ENCODE measurements around the gene PRRT1. TPM values are rescaled to one million over a fixed set of nuclear protein-coding genes. Genes with fewer than 3 reads are reported as not detected.
"Not testable (repeated sequence)": the region's sequence is repeated elsewhere in the genome, so short reads cannot be mapped to it uniquely, and the experiment has no call there.

The PRRT1 gene
- total RNA-seq, 1 donor: under 0.01 TPM

DNA sequence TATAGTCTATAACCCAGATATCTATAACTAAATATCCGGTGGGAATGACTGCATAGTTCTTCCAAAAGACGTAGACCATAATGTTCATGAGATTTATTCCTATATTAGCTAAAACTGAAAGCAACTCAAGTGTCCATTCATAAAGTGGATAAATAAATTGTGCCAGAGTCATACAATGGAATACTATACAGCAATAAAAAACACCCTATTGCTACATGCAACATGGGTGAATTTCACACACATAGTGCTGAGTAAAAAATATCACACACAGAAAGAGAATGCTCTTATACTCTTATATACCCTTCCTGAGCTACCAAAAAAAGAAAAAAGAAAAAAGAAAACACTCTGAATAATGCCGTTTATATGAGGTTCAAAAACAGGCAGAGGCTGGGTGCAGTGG lies 49.5 kb downstream of the PRRT1 start:
- TF ChIP-seq, protein P1, sequence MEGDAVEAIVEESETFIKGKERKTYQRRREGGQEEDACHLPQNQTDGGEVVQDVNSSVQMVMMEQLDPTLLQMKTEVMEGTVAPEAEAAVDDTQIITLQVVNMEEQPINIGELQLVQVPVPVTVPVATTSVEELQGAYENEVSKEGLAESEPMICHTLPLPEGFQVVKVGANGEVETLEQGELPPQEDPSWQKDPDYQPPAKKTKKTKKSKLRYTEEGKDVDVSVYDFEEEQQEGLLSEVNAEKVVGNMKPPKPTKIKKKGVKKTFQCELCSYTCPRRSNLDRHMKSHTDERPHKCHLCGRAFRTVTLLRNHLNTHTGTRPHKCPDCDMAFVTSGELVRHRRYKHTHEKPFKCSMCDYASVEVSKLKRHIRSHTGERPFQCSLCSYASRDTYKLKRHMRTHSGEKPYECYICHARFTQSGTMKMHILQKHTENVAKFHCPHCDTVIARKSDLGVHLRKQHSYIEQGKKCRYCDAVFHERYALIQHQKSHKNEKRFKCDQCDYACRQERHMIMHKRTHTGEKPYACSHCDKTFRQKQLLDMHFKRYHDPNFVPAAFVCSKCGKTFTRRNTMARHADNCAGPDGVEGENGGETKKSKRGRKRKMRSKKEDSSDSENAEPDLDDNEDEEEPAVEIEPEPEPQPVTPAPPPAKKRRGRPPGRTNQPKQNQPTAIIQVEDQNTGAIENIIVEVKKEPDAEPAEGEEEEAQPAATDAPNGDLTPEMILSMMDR (IDR thresholded peaks at IDR 0.05; ENCODE audit: extremely low read depth, low read depth, low read length): no peak
- Histone ChIP-seq H3K36me3 (ENCODE audit: insufficient read depth, low read length) (no peaks in the 10 kb centered on the region), H3K4me1 (ENCODE audit: insufficient read depth, low read length) (peaks cover 1% of the 10 kb centered on the region), H3K27ac (ENCODE audit: low read depth, low read length) (no peak overlapping the region), H3K4me2 (ENCODE audit: insufficient read depth, low read length) (no peak overlapping the region), H3K4me3 (ENCODE audit: insufficient read depth, low read length) (no peak overlapping the region), H3K9me3 (ENCODE audit: low read depth, low read length) (no peaks in the 10 kb centered on the region), H2AFZ (ENCODE audit: low read length) (no peak overlapping the region), H3K79me2 (ENCODE audit: insufficient read depth, low read length) (no peaks in the 10 kb centered on the region), H4K20me1 (ENCODE audit: insufficient read depth, low read length) (peaks cover 2% of the 10 kb centered on the region), H3K27me3 (ENCODE audit: insufficient read depth, low read length) (peaks cover 39% of the 10 kb centered on the region)
- DNase-seq (ENCODE audit: insufficient read length, low spot score, missing footprints): no peak

DNA sequence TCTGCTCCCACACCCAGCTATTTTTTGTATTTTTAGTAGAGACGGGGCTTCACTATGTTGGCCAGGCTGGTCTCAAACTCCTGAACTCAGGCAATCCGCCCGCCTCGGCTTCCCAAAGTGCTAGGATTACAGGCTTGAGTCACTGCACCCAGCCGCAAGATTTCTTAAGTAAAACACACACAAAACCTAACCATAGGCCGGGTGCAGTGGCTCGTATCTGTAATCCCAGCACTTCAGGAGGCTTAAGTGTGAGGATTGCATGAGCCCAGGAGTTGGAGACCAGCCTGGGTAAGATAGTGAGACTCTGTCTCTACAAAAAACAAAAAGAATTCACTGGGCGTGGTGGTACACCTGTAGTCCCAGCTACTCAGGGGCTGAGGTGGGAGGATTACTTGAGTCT lies 51.5 kb downstream of the PRRT1 start:
- not testable (repeated sequence) for H4K20me1 ChIP-seq (ENCODE audit: insufficient read depth, low read length); DNase-seq (ENCODE audit: insufficient read length, low spot score, missing footprints); H3K36me3 ChIP-seq (ENCODE audit: insufficient read depth, low read length); H3K4me1 ChIP-seq (ENCODE audit: insufficient read depth, low read length); H2AFZ ChIP-seq (ENCODE audit: low read length); H3K4me2 ChIP-seq (ENCODE audit: insufficient read depth, low read length); H3K79me2 ChIP-seq (ENCODE audit: insufficient read depth, low read length); H3K9me3 ChIP-seq (ENCODE audit: low read depth, low read length); H3K27ac ChIP-seq (ENCODE audit: low read depth, low read length); H3K4me3 ChIP-seq (ENCODE audit: insufficient read depth, low read length)
- H3K27me3 ChIP-seq (ENCODE audit: insufficient read depth, low read length): peaks cover 49% of the 10 kb centered on the region

Small RNAs within 50 kb of the gene (small RNA-seq; reads per million reads assigned to genes)
- gene AL662884.1 (not detected), gene MIR6833 (not detected)

Other genes starting within 250 kb of the PRRT1 start
- gene ZBTB12, start 249.9 kb downstream of the PRRT1 start, total RNA-seq: 2.1 and 3.6 TPM in 2 replicates
- gene C2, start 224.2 kb downstream of the PRRT1 start, total RNA-seq: 12.7 and 18.0 TPM in 2 replicates
- gene CFB, start 205.8 kb downstream of the PRRT1 start, total RNA-seq: 16.5 and 26.8 TPM in 2 replicates
- gene NELFE, start 193.0 kb downstream of the PRRT1 start, total RNA-seq: 86.5 and 95.8 TPM in 2 replicates
- gene SKIC2, start 192.8 kb downstream of the PRRT1 start, total RNA-seq: 42.0 and 46.0 TPM in 2 replicates
- gene DXO, start 179.8 kb downstream of the PRRT1 start, total RNA-seq: 16.8 and 18.1 TPM in 2 replicates
- 7.2 and 8.3 TPM in 2 replicates for gene C4A, start 169.9 kb downstream of the PRRT1 start, total RNA-seq
- gene C4B, start 137.1 kb downstream of the PRRT1 start, total RNA-seq: 4.1 and 6.5 TPM in 2 replicates
- gene CYP21A2, start 113.5 kb downstream of the PRRT1 start, total RNA-seq: under 0.01 and 0.72 TPM in 2 replicates
- 8.3 and 11.9 TPM in 2 replicates for gene TNXB, start 42.6 kb downstream of the PRRT1 start, total RNA-seq
- 27.5 and 30.1 TPM in 2 replicates for gene ATF6B, start 23.7 kb downstream of the PRRT1 start, total RNA-seq
- gene FKBPL, start 21.7 kb downstream of the PRRT1 start, total RNA-seq: 9.8 and 11.5 TPM in 2 replicates
- 6.5 and 8.3 TPM in 2 replicates for gene PPT2, start 2.2 kb upstream of the PRRT1 start, total RNA-seq
- 0.29 and 0.36 TPM in 2 replicates for gene EGFL8, start 12.7 kb upstream of the PRRT1 start, total RNA-seq
- 17.4 and 19.2 TPM in 2 replicates for gene AGPAT1, start 24.1 kb upstream of the PRRT1 start, total RNA-seq
- 25.3 and 32.9 TPM in 2 replicates for gene RNF5, start 26.5 kb upstream of the PRRT1 start, total RNA-seq
- gene AGER, start 32.3 kb upstream of the PRRT1 start, total RNA-seq: under 0.01 TPM in 2 replicates
- 17.4 and 18.6 TPM in 2 replicates for gene PBX2, start 38.3 kb upstream of the PRRT1 start, total RNA-seq
- 0.88 and 1.1 TPM in 2 replicates for gene GPSM3, start 40.7 kb upstream of the PRRT1 start, total RNA-seq
- 0.59 and 1.1 TPM in 2 replicates for gene NOTCH4, start 72.1 kb upstream of the PRRT1 start, total RNA-seq
- not detected in 2 replicates for gene TSBP1, start 220.0 kb upstream of the PRRT1 start, total RNA-seq